ENCODE results near the gene TMEM135.
"Not testable (repeated sequence)": the region's sequence is repeated elsewhere in the genome, so short reads cannot be mapped to it uniquely, and the experiment has no call there.

TMEM135 gene

GRCh38 chr11:87081358-87081757, 43.6 kb downstream of the TMEM135 start:
- DNase-seq: no peak

- DNase-seq: no peak
Observed at GRCh38 chr11:87082590-87082989, 44.9 kb downstream of the TMEM135 start.

- no peak for DNase-seq
Observed at GRCh38 chr11:87083029-87083428, 45.3 kb downstream of the TMEM135 start.

GRCh38 chr11:87092159-87092558, 54.4 kb downstream of the TMEM135 start:
- DNase-seq: no peak

- DNase-seq: no peak
Observed at GRCh38 chr11:87092567-87092966, 54.8 kb downstream of the TMEM135 start.

- DNase-seq: no peak
Observed at GRCh38 chr11:87097582-87097981, 59.8 kb downstream of the TMEM135 start.

GRCh38 chr11:87101956-87102580, 64.3 kb downstream of the TMEM135 start:
- no peak for DNase-seq

GRCh38 chr11:87105826-87106225, 68.1 kb downstream of the TMEM135 start:
- not testable (repeated sequence) for DNase-seq

- not testable (repeated sequence) for DNase-seq
Observed at GRCh38 chr11:87107379-87107778, 69.6 kb downstream of the TMEM135 start.

GRCh38 chr11:87110443-87111131, 72.9 kb downstream of the TMEM135 start:
- DNase-seq: no peak

GRCh38 chr11:87114093-87114492, 76.4 kb downstream of the TMEM135 start:
- DNase-seq: no peak

- no peak for DNase-seq
Observed at GRCh38 chr11:87116185-87116584, 78.5 kb downstream of the TMEM135 start.

GRCh38 chr11:87120937-87121336, 83.2 kb downstream of the TMEM135 start:
- DNase-seq: no peak

GRCh38 chr11:87122852-87123251, 85.1 kb downstream of the TMEM135 start:
- no peak for DNase-seq

- no peak for DNase-seq
Observed at GRCh38 chr11:87125257-87125656, 87.5 kb downstream of the TMEM135 start.

- no peak for DNase-seq
Observed at GRCh38 chr11:87127101-87127500, 89.4 kb downstream of the TMEM135 start.

- no peak for DNase-seq
Observed at GRCh38 chr11:87128372-87128771, 90.6 kb downstream of the TMEM135 start.

GRCh38 chr11:87134524-87135106, 96.9 kb downstream of the TMEM135 start:
- DNase-seq: no peak

GRCh38 chr11:87136236-87136635, 98.5 kb downstream of the TMEM135 start:
- DNase-seq: no peak

- no peak for DNase-seq
Observed at GRCh38 chr11:87137711-87138110, 100.0 kb downstream of the TMEM135 start.

- no peak for DNase-seq
Observed at GRCh38 chr11:87139475-87139874, 101.7 kb downstream of the TMEM135 start.

GRCh38 chr11:87141322-87141721, 103.6 kb downstream of the TMEM135 start:
- DNase-seq: no peak

- DNase-seq: no peak
Observed at GRCh38 chr11:87141980-87142514, 104.3 kb downstream of the TMEM135 start.

- no peak for DNase-seq
Observed at GRCh38 chr11:87142594-87142993, 104.9 kb downstream of the TMEM135 start.
